Esophagus squamous epithelium (tissue), 4 donors: ENCODE results near the gene FMN2.

Source experiments
- POLR2A ChIP-seq, 4 donors: fragments of 450-650 bp; IDR thresholded peaks; one replicate each; pipeline ENCODE4 v1.6.1; 2017; ENCODE audit warnings: antibody characterized with exemption in 4 of 4, mild to moderate bottlenecking in 4 of 4, moderate library complexity in 3 of 4
- TF ChIP-seq, protein P1 (sequence below), 6 experiments: fragments of 450-650 bp in 4 of 6; fragments of 200-600 bp in 2 of 6; sonication (generic) in 2 of 6; IDR thresholded peaks; one replicate each; pipeline ENCODE4 v1.5.1; 2016 to 2019; ENCODE audit warnings: antibody characterized with exemption in 6 of 6, mild to moderate bottlenecking in 4 of 6, moderate library complexity in 4 of 6

DNA sequence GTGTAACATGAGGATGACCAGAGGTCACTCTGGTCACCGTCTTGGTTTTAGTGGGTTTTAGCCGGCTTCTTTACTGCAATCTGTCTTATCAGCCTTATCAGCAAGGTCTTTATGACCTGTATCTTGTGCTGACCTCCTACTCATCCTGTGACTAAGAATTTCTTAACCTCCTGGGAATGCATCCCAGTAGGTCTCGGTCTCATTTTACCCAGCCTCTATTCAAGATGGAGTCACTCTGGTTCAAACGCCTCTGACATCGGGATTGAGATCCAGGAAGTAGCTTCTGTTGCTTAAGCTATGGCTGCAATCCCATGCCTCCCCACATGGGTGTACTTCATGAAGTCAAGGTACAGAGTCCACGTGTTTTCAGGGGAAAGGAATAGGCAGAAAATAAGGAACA lies 19.9 kb downstream of the FMN2 start:
- no peak for TF ChIP-seq POLR2A (IDR thresholded peaks at IDR 0.05)
- TF ChIP-seq, protein P1, sequence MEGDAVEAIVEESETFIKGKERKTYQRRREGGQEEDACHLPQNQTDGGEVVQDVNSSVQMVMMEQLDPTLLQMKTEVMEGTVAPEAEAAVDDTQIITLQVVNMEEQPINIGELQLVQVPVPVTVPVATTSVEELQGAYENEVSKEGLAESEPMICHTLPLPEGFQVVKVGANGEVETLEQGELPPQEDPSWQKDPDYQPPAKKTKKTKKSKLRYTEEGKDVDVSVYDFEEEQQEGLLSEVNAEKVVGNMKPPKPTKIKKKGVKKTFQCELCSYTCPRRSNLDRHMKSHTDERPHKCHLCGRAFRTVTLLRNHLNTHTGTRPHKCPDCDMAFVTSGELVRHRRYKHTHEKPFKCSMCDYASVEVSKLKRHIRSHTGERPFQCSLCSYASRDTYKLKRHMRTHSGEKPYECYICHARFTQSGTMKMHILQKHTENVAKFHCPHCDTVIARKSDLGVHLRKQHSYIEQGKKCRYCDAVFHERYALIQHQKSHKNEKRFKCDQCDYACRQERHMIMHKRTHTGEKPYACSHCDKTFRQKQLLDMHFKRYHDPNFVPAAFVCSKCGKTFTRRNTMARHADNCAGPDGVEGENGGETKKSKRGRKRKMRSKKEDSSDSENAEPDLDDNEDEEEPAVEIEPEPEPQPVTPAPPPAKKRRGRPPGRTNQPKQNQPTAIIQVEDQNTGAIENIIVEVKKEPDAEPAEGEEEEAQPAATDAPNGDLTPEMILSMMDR (IDR thresholded peaks at IDR 0.05): no peak
